Motor neuron (in vitro differentiated cells): ENCODE measurements around the gene TUBB4A. TPM values are rescaled to one million over a fixed set of nuclear protein-coding genes. Genes with fewer than 3 reads are reported as not detected.
A peak's percentile ranks its signal among the peaks of the same experiment; 100 is the strongest.
"Not testable (repeated sequence)": the region's sequence is repeated elsewhere in the genome, so short reads cannot be mapped to it uniquely, and the experiment has no call there.

Experiments used
- ATAC-seq, 8 experiments: fragments of 200-7000 bp; cut with Tn5 transposase; replicated peaks in 6 of 8; 2 replicates each; pipeline ENCODE4 v1.8.0; 2021; ENCODE audit warnings: mild to moderate bottlenecking in 8 of 8, moderate library complexity in 8 of 8
- H3K27ac ChIP-seq, 2 donors: fragments of 250-450 bp; sonication (Bioruptor Pico); 2 replicates each; pipeline ENCODE4 v1.9.0; 2021; ENCODE audit warnings: antibody characterized with exemption in 2 of 2, mild to moderate bottlenecking in 2 of 2, moderate library complexity in 1 of 2
- H3K4me1 ChIP-seq, 2 donors: fragments of 250-450 bp; sonication (Bioruptor Pico); replicated peaks in 1 of 2; 2 replicates each; pipeline ENCODE4 v1.6.1; 2021; ENCODE audit warnings: antibody characterized with exemption in 2 of 2, mild to moderate bottlenecking in 2 of 2, moderate library complexity in 1 of 2
- H3K4me3 ChIP-seq, 5 donors: fragments of 250-450 bp; sonication (Bioruptor Pico); 2 replicates each; pipeline ENCODE4 v1.9.0; 2021; ENCODE audit warnings: antibody characterized with exemption in 5 of 5, mild to moderate bottlenecking in 5 of 5, moderate library complexity in 4 of 5
- WGBS, 10 experiments: fragments of 450-650 bp; shearing (Covaris generic); methylation state at CpG; one replicate each; pipeline ENCODE4 v1.0.0; 2022; 5-methylcytosine and 5-hydroxymethylcytosine counted together
- in situ Hi-C, 9 experiments: fragments of 400-800 bp; cut with MboI; loops; one replicate each; pipeline ENCODE4 v1.15.0; 2021; ENCODE audit warnings: low sequenced_read_pairs in 9 of 9, low pct_unique_long_range_greater_than_20kb in 2 of 9; ENCODE audit not compliant: unreplicated experiment in 9 of 9
- total RNA-seq, 8 experiments: library from RNA; unstranded; fragments of 300-600 nt; gene quantifications; 2 replicates each; pipeline versions ENCODE4 v1.2.3 to v1.2.4, GENCODE V29; 2022

TUBB4A gene
- total RNA-seq, 8 experiments from 2014 or later, result 4.8 to 32.5 (median 15.1) TPM

- WGBS, 10 experiments, result 7 to 100% (median 67%) methylated on average over 1 to 13 of the region's 14 CpGs; no CpG with 5 or more reads in 1 of the 10 experiments
- Histone ChIP-seq H3K4me1 (peaks cover 3 to 4% of the 10 kb centered on the region in 2 donors), H3K27ac (no peak overlapping the region), H3K4me3 (no peak overlapping the region)
- ATAC-seq, result no peak
- in situ Hi-C loops, result loop anchor here in 1 of 9 experiments (10.0 kb wide), 1 partner anchor 346 kb away; no protein-coding TSS in a partner anchor
Observed at GRCh38 chr19:6518145-6518911, 16.2 kb upstream of the TUBB4A start.

- 0% methylated on average over 1 to 9 of the region's 38 CpGs; no CpG with 5 or more reads in 6 of the 10 experiments for whole genome bisulfite sequencing, 10 experiments
- peak; percentile 72 to 81 (median 75) for ATAC-seq
- H3K4me3 ChIP-seq, result peak overlapping the region; percentile 29 to 51 (median 45)
- H3K27ac ChIP-seq, result peak overlapping the region; percentile 29 to 74
- peaks cover 4 to 5% of the 10 kb centered on the region in 2 donors for H3K4me1 ChIP-seq
- in situ Hi-C loops, result loop anchor here in 1 of 9 experiments (10.0 kb wide), 1 partner anchor 348 kb away; no protein-coding TSS in a partner anchor
Observed at GRCh38 chr19:6516659-6517291, 14.7 kb upstream of the TUBB4A start.

DNA sequence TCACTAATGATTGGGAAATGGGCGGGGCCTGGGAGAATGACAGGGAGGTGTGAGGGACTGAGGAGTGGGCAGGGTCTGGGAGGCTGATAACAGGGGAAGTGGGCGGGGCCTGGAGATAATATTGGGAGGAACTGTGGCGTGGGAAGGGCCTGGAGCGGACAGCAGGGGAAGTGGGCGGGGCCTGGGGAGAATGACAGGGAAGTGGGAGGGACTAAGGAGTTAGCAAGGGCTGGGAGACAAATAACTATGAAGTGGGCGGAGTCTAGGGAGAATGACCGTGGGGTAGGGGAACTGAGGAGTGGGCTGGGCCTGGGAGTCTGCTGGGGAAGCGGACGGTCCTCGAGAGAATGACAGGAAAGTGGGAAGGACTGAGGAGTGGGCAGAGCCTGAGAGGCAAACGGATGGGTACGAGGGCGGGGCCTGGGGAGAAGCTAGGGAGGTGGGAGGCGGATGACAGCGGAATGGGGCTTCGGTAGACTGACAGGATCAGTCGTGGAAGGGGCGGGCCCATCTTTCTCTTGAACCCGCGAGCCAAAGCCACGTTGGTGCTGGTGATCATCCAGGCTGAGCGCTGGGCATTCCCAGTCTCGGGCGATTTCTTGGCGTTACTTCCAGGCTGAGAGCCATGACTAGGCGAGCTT, 14.0 kb upstream of the TUBB4A start:
- peaks cover 4 to 5% of the 10 kb centered on the region in 2 donors for H3K4me1 ChIP-seq
- in situ Hi-C loops, result loop anchor here in 1 of 9 experiments (10.0 kb wide), 1 partner anchor 349 kb away; no protein-coding TSS in a partner anchor
- ATAC-seq, result peak; percentile 72 to 90 (median 86)
- H3K27ac ChIP-seq, result peak overlapping the region; percentile 29 to 74
- 20 to 23% methylated on average over 1 to 4 of the region's 26 CpGs; no CpG with 5 or more reads in 8 of the 10 experiments for WGBS, 10 experiments
- H3K4me3 ChIP-seq, result peak overlapping the region; percentile 29 to 51 (median 45)

GRCh38 chr19:6514926-6515544, 12.9 kb upstream of the TUBB4A start:
- WGBS, 10 experiments, result 69 to 100% (median 97%) methylated on average over 2 to 13 of the region's 15 CpGs; no CpG with 5 or more reads in 3 of the 10 experiments
- Histone ChIP-seq H3K4me1 (peaks cover 4 to 5% of the 10 kb centered on the region in 2 donors), H3K4me3 (no peak overlapping the region), H3K27ac (no peak overlapping the region)
- in situ Hi-C loops, result loop anchor here in 1 of 9 experiments (10.0 kb wide), 1 partner anchor 350 kb away; no protein-coding TSS in a partner anchor
- ATAC-seq, result no peak

DNA sequence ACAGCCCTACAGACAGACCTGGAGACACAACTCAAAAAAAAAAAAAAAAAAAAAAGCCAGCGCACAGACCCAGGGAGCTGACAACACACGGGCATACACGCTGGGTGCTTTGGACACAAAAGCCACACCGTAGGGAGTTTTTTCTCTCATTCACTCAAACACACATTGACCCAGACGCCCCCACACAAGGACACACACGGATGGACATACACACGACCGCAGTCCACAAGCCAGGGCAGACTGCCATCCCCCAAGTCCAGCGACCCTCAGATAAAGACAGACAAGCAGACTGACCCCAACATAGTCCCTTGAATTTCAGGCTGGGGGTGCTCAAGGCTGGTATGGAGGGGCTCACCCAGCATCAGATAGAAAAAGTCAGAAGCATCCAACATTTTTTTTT, 12.0 kb upstream of the TUBB4A start:
- H3K4me3 ChIP-seq, result no peak overlapping the region
- in situ Hi-C loops, result loop anchor here in 1 of 9 experiments (10.0 kb wide), 1 partner anchor 351 kb away; no protein-coding TSS in a partner anchor
- peaks cover 4 to 5% of the 10 kb centered on the region in 2 donors for H3K4me1 ChIP-seq
- H3K27ac ChIP-seq, result no peak overlapping the region
- WGBS, 10 experiments, result 67 to 93% (median 80%) methylated on average over 1 to 9 of the region's 9 CpGs; no CpG with 5 or more reads in 4 of the 10 experiments
- no peak for ATAC-seq

- no peak overlapping the region for H3K4me3 ChIP-seq
- no peak overlapping the region for H3K27ac ChIP-seq
- peaks cover 0 to 5% of the 10 kb centered on the region in 2 donors for H3K4me1 ChIP-seq
- WGBS, 10 experiments, result 67 to 96% (median 80%) methylated on average over 1 to 5 of the region's 7 CpGs; no CpG with 5 or more reads in 6 of the 10 experiments
- ATAC-seq, result no peak
- in situ Hi-C loops, result loop anchor here in 1 of 9 experiments (10.0 kb wide), 1 partner anchor 354 kb away; no protein-coding TSS in a partner anchor
Observed at GRCh38 chr19:6510618-6511017, 8.5 kb upstream of the TUBB4A start.

DNA sequence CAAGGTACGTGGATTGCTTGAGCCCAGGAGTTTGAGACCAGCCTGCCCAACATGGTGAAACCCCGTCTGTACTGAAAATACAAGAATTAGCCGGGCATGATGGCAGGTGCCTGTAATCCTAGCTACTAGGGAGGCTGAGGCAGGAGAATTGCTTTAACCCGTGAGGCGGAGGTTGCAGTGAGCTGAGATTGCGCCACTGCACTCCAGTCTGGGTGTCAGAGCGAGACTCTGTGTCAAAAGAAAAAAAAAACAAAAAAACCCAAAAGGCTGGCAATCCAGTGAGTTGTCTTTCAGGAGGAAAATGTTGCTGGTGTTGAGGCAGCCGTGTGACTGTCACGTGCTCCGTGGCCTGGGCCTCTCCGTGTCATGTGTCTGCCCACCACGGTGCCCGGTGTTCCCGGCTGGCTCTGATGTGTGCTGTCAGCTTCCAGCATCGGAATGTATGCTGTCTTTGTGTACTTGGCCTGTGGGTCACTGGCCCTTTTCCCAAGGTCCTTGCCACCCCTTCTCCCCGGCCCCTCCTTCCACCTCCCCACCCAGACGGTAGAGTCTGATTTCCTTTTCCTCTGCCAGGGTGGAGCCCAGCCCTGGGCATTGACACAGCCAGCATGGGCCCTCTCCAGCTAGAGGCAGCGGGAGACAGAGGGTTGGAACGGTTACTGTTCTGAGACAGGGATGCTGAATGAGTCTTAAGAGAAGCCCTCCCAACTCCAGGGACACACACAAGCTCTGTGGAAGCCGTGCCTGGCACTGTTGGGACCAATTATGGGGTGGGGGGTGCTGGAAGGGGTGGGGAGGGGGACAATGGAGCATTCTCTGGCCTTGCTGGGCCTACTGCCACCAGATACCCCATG, 7.2 kb upstream of the TUBB4A start:
- peak in 6 of 8 experiments; percentile 15 to 86 (median 74) for ATAC-seq
- Histone ChIP-seq H3K4me3 (no peak overlapping the region), H3K27ac (no peak overlapping the region), H3K4me1 (peaks cover 0 to 5% of the 10 kb centered on the region in 2 donors)
- in situ Hi-C loops, result no loop called here
- WGBS, 10 experiments, result 60 to 92% (median 80%) methylated on average over 1 to 6 of the region's 20 CpGs; no CpG with 5 or more reads in 5 of the 10 experiments

GRCh38 chr19:6508028-6508771, 6.1 kb upstream of the TUBB4A start:
- WGBS, 10 experiments, result 65 to 100% (median 90%) methylated on average over 1 to 6 of the region's 9 CpGs; no CpG with 5 or more reads in 2 of the 10 experiments
- H3K4me3 ChIP-seq, H3K27ac ChIP-seq, H3K4me1 ChIP-seq, in situ Hi-C loops, ATAC-seq: not testable (repeated sequence)

GRCh38 chr19:6503407-6504201, 1.5 kb upstream of the TUBB4A start:
- no peak overlapping the region for H3K4me3 ChIP-seq
- no peak for ATAC-seq
- in situ Hi-C loops, result no loop called here
- no peak overlapping the region for H3K27ac ChIP-seq
- WGBS, 10 experiments, result 42 to 100% (median 66%) methylated on average over 1 to 6 of the region's 9 CpGs; no CpG with 5 or more reads in 2 of the 10 experiments
- peaks cover 0 to 14% of the 10 kb centered on the region in 2 donors for H3K4me1 ChIP-seq

- in situ Hi-C loops, result no loop called here
Observed at GRCh38 chr19:6500837-6501739, 1.0 kb downstream of the TUBB4A start.

More at GRCh38 chr19:6500837-6501739, 1.0 kb downstream of the TUBB4A start:
- H3K27ac ChIP-seq, result peak overlapping the region; percentile 57 to 72
- no peak for ATAC-seq
- peaks cover 0 to 14% of the 10 kb centered on the region in 2 donors for H3K4me1 ChIP-seq
- WGBS, 10 experiments, result 60 to 84% (median 77%) methylated on average over 1 to 11 of the region's 24 CpGs; no CpG with 5 or more reads in 3 of the 10 experiments
- H3K4me3 ChIP-seq, result peak overlapping the region; percentile 67 to 91 (median 76)
